Stimulated activated CD4-positive, alpha-beta T cell treated with anti-CD3 and anti-CD28 coated beads, Interleukin-12 subunit alpha, Interleukin-12 subunit beta, amount 100 ng/mL, for 4 hours (primary cell): ENCODE data around the gene SV2B.

Experiments
- DNase-seq: peaks from one replicate; pipeline ENCODE4 v3.0.0-alpha.2; 2020

The SV2B gene

DNA sequence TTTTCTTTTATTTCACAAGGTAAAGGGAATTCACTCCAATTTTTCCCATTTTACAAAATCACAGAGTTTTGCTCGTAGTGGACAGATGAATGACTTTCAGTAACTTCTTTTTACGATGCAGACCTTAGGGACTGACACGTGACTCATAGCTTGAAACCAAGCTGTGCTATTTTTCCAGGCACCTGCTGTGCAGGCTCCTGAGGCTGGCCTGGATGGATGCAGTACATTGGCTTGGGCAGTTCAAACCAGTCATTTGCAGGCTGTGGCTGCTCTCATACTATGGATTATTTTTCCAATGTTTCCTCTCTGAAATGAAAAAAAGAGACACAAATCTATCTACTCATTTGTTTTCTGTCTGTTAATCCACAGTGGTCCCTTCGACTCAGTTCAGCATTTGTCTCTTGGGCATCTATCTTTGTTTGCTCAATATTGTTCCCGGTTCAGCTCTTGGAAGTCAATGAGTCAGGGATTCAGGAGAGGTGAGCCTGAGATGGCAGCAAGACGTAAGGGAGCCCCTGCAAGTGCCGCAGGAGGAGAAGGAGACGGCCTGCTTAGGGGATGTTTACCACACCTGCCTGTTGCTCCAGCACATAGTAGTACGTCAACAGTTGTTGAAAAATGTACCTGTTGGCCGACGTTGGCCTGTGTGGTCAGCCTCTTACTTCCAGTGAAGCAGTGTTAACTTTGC lies 92.8 kb downstream of the SV2B start:
- no peak for DNase-seq

DNA sequence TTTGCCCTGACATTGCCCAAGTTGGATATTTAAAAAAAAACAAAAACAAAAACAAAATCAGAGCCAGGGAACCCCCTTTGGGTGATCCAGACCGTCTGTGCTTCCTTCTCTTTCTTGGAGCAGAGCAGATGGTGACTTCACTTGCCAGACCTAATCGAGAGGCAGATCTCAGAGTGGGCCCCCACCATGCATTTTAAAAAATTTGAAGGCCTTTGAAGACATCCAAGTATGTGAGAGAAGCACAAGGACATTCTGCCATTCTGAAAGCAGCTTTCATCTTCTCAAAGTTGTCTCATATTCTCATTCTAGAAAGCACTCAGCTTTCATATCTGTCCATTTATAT lies 93.3 kb downstream of the SV2B start:
- no peak for DNase-seq

DNA sequence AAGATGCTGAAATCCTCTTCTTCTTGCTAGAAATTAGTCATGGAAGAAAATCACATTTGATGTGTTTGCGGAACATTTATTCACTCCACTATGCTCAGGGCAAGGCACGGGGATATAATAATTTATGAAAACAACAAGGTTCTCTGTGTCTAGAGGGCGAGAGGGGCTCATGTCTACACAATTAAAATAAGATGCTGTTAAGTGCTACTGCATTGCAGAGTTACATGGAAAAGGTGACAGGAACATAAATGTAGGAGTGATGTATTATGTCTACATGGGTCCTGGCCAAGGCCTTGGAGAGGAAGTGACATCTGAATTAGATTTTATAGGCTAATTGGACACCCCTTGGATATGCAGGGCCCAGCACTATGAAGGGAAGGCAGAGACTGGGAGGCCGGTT lies 96.1 kb downstream of the SV2B start:
- no peak for DNase-seq

DNA sequence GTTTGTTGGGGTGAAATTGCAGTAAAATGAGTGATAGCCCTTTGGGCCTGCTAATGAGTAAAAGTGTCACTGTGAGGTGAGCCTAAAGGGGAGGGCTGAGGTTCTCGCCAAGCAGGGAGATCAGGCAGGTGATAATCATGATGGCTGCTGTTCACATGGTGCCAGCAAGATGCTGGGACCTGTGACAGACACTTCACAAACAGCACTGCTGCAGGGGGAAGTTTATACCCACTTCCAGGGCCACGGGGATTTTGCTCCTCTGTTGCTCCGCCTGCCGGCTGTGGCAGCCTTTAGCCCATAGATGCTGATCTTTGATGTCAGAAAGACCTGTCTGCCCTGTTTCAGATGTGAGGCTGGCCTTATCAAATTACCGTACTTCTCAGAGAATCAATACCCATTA lies 96.7 kb downstream of the SV2B start:
- no peak for DNase-seq

DNA sequence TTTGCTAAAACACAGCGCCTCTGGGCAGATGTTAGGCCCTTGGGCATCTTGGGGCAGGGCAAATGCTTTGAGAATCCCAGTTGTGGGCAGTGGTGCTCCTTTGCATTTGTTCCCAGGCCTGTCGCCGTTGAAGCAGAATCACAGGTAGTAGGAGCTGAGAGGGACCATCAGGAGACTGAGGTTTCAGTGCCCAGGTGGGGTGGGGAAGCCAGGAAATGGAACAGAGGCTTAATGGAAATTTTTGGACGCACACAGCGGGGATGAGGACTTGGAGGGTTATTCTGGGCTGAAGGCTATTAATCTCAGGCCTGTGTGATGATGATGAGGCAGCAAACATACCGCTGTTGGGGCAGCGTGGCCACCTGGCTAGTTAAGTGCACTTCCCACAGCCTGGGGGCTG lies 99.5 kb downstream of the SV2B start:
- DNase-seq = no peak

DNA sequence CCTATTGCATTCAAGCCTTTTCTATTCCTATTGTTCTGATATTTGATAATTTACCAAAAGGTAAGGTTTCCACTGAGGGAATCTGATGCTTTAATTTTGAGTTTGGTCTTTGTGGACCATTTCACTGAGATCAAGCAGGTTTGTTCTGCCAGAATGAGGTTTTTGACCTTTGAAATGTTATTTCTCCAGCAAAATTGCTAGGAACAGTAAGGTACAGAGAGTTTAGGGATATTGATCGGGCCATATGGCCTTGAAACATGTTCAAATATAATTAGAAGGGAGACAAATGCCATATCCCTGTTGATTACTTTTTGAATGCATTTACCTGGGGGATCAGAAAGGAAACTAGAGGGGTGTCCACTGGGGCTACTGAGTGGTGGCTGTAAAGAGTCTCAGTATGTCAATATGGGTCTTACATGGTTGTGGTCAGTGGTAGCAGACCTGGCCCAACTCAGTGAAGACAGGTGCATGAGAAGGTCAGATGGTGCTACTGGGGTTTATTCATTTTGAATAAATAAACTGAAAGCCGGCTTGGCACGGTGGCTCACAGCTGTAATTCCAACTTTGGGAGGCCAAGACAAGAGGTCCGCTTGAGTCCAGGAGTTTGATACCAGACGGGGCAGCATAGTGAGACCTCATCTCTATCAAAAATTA lies 100.2 kb downstream of the SV2B start:
- DNase-seq = no peak

DNA sequence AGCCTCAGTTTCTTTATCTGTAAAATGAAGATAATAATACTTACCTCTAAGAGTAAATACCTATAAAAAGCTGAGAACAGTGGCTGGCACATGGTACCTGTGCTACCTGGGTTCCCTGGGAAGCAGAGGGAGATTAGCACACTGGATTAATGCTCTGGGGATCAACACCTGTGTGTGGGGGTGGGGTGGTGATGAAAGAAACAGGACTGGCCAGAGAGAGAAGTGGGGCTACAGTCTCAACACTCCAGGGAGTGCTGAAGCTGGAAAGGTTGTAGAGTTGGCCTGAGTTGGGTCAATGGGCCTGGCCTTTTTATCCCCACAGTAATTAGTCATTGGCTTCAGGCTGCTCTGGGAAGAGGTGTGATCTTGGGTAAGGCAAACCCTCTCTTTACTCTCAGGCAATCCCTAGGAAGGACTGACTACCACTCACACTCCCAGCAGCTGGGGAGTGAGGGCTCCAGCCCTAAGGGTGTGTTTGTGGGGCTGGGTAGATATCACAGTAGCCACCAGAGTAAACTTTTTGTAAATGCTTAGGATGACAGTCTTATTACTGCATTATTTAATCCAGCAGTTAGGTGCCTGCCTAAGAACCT lies 102.5 kb downstream of the SV2B start:
- no peak for DNase-seq

DNA sequence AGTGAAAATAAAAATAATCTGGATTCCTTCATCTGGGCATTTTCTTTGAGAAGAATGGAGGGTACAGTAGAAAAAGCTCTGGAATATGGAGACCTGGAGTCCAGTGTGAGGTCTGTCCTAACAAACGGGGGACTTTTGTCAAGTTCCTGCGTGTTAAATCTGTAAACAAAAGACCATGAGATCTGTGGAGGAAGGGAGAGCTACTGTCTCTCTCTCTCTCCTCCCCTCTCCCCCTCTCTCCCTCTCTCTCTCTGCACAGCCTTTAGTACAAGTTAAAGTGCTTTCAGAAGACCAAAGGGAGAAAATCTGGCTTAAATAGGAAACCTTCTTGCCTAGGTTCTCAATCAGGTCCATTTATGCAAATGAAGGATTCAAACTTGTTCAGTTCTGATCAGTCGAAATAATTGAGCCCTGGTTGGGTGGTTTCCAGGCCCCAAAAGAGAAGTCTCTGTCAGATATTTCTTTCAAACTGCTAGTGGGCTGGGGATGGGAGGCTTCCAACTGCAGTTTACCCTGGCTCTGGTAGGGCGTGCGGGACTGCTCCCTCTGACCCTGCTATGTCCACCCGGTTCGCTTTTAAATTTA lies 103.7 kb downstream of the SV2B start:
- no peak for DNase-seq

DNA sequence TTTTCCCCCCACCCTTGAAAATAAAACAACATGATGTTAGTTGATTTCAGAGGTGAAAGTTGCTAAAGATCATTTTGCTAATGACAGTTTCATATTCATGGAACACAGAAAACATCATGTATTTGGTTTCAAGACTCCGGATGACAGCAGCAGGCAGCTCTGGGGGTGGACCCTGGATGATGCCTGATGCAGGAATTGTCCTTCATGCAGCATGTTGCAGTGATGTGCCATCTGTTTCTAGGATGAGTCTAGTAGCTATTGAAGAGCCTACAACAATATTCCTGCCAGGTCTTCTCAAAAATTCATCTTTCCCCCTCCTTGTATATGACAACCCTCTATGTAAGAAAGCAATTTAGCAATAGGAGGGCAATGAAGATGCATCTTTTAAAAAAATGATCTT lies 108.3 kb downstream of the SV2B start:
- no peak for DNase-seq

DNA sequence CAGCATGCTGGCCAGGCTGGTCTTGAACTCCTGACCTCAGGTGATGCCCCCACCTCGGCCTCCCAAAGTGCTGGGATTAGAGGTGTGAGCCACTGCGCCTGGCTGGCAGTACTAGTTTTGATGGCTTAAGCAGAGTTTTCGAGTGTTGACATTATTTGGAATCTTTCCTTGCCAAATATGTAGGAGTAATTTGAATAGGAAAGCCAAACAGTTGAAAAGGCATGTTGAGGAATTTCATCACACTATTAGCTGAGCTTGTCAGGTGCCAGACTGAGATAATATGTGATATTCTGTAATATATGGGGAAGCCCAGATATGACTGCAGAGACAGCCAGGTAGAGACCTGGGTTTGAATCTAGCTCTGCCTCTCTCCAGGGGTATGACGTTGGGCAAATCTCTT lies 109.3 kb downstream of the SV2B start:
- no peak for DNase-seq

DNA sequence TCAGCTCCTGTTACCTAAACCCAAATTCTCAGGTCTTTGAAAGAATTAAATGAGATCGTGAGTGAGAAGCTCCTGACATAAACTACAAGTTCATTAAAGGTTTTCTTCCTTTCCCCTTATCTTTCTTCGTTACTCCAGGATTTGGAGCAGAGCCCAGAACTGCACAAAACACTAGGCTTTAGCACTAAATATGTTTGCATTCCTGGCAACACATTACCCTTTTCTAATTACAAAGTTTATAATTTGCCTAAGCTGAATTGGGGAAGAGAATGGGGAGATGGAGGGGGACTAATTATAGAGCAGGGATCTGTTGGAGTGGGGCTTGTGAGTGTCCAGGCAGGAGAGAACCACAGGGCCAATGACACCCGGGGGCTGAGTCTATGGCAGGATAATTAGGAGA lies 109.7 kb downstream of the SV2B start:
- no peak for DNase-seq

DNA sequence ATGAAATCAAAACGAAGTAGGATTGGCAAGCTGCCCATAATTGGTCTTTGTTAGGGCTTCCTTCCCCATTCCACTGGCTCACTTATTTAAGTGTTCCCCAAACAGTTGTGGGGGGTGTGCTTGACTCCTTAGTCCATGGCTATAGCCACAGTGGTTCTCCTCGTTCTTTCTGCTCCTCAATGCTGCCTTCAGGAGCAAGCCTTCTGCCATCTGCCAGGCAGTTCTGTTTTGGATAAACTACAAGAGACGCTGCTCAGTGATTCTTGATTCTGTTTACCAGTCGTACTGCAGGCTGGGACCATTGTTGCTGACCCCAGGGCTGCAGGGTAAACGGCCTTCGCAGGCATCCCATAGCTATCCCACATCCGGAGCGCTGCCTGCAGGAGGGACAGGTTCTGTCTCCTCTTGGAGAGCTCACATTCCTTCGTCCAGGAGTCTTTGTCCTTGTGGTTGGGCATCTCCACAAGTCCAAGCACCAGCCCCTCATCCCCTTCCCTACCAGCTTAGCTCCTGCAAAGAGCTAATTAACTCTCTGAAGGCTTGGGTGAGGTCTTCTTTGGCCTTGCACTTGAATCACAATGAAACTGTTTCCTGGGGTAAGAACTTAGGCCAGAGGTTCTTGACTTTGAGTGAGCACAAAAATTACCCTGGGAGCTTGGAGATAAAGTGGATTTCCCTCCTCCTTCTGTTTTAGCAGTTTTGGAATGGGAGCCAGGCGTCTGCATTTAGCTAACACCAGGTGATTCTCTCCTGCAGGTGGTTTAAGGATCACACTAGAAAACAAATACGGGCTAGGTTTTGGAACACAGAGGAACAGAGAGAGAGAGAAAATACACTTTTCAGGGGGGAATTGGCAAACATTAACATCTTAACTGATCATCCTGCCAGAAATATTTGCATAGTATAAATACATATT lies 114.9 kb downstream of the SV2B start:
- DNase-seq = no peak

DNA sequence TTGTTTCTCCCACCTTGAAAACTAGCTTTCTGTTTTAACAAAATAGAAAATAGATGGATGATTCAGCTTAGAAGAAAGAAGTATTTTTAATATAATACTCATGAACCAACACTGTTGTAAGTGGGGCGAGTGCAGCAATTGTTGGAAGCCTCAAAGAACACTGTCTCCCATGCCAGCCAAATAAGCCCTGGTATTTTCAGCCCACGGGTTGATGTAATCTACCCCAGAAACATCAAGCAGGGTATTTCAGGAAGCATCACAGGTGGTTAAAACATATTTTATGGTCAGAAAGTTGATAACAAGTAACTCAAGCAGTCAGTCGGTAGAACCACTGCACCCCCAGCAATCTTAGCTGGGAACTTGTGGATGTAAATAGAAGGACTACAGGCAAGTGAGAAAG lies 115.9 kb downstream of the SV2B start:
- no peak for DNase-seq

DNA sequence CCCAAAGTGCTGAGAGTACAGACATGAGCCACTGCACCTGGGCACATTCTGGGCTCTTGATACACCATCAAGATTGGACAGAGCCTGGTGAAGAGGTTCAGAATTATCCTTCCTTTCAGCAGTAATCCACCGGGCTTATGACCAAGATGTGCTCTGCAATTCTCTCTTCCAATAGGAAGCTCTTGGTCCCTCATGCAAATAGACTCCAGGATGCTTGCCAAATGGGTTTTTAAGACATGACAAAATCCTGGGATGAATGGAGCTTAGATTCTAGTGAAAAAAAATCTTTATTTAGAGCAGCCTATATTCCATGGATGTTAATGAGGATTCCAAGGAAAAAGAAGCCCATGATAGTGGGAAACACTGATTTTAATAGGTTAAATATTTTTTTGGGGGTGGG lies 119.1 kb downstream of the SV2B start:
- DNase-seq = no peak

DNA sequence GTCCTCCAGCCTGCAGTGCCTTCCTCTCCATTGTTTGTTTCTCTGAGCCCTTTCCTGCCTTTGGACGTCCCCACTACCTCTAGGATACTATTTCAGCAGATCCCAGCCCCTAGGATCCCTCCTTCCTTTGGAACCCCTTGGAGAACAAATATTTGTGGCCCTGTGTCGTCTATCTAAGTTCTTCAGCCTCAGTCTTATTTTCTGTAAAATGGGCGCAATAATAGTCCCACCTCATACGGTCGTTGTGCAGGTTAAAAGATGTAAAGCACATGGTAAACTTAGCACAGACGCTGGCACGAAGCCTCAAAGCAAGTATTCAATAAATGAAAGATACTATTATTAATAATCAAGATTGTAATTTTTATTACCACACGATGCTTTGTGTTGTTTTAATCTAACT lies 122.0 kb downstream of the SV2B start:
- no peak for DNase-seq

DNA sequence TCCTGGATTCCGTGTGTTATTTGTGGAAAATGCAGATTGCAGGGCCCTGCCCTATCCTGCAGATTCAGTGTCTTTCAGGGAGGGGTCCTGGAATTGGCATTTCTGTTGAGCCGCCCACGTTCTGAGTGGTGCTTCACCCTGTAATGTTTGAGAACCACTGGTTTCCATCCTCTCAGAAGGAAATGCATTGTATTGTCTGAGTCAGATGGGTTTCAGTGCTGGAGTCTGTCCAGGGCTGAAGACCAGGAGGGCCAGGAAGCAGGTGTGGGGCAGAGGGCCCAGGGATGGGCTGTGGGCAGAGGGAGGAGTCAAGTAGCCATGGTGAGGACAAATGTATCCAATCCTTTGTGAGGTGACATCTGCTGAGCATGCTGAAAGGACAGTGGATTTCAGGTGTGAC lies 123.8 kb downstream of the SV2B start:
- DNase-seq = no peak

DNA sequence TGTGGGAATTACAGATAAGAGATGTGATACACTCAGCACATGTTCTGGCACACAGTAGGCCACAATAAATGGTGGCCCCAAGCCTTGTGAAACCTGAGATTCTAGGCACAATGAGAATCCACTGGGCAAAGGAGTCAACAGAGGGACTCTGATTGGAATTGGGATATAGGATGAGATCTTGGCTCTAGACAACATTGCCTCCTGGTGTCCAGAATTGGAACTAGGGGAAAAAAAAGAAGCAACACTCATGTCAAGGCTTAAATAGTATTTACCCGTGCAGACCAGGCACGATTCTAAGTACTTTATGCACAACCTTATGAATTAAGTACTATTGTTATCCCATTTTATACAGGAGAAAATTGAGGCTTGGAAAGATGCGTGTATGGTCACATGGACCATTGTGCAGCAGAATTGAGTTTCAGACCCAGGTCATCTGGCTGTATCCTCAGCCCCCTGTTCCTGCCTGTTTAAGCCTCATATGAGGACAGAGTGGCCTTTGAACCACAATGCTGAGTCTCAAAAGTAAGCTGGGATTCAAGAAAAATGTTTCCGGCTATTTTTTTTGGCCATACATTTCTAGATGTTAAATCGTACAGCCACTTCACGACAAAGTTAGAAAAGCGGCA lies 124.8 kb downstream of the SV2B start:
- DNase-seq = no peak

DNA sequence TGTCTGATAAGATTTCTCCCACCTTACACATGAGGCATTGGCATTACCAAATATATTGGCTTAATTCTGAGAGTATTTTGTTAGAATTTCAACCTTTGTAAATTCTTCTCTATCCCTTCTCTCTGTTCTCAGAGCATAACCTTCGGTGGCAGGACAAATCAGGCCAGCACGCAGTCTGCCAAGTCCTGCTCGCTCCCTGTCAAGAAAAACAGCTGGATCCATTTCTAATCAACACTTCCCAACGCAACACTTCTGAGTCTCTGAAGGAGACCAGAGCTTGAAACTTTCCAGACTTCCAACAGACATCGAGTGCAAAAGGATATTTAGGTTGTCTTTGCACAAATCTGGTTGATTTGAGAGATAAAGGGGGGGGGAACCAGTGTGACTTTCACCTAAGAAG lies 125.7 kb downstream of the SV2B start:
- no peak for DNase-seq

DNA sequence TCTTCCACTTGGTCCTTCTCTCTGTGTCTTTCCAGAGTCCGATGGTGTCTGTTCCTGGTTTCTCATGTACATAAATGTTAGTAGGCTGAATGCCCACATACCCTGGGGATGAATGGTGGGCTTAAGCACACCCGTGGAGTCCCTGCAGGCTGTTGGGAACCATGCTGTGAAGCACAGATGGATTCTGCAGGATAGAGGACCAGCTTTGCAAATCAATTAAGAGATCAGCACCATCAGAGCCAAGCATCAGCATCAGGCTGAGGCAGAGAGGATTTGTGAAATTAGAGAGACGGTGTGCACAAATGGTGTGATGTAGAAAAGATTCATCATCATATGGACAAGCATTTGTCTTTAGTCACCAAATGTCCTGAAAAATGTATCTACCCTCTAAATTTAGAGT lies 127.1 kb downstream of the SV2B start:
- no peak for DNase-seq

DNA sequence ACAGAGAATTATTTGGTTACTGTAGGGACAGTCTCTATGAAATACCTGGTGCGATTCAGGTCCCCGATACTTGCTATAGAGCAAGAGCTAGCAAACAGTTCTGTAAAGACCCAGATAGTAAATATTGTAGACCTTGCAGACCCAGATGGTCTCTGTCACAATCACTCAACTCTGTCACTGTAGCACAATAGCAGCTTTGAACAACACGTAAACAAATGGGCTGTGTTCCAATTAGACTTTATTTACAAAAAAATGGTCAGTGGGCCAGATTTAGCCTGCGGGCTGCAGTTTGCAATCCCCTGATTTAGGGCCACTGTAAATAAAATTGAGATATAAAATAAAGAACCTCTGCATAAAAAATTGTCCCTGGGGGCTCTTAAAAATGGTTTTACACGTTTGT lies 127.7 kb downstream of the SV2B start:
- DNase-seq = no peak

DNA sequence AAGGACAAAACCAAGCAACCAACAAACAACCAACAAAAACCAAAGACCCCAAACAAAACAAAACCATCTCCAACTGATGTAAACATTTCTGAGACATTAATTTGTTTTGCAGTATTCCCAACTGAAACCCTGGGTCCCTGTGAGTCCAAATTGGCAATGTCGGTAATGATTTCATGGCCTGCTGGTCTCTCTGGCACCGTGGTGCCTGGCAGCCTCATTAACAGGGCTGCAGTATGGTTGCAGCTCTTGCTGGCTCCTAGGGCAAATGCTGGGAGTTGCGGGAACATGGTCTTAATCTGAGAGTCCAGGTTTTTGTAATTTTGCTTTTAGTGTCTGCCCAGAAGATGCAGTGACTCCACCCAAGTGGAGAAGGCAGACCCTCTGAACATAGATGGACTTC lies 128.3 kb downstream of the SV2B start:
- no peak for DNase-seq

DNA sequence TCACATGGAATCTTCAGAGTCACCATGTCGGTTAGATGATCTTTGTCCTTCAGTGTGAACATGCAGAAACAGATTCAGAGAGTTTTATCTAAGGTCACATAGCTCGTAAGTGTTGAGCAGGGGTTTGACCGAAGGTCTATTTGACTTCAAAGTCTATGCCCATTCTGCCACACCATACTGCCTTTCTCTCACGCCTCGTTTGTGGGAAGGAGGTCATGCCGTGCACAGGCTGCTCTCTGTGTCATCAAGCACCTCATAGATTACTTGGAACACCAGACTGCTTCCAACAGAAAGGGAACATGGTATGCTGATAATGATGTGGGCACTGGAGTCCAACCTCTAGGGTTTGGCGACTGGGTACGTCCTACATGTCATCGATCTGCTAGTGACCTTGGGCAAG lies 128.8 kb downstream of the SV2B start:
- no peak for DNase-seq

DNA sequence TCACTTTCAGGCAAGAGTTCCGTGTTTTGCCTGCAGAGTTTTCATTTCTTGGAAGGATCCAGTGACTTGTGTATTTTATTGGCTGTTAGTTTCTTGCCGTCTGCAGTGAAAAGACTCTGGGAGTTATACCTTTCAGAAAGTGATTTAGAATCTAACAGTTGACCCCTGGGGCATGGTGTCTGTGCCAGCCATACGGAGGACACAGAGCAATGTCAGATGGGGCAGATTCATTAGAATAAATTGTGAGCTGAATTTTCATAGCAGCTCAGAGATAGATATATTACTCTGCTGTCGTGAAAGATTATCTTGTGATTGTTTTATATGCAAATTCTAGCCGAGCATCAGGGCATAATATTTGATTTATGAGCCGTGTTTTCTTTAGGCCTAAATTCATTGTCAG lies 131.6 kb downstream of the SV2B start:
- DNase-seq = no peak
